WTC11 (cell line): ENCODE results near the gene LIMA1. TPM values are rescaled to one million over a fixed set of nuclear protein-coding genes. Genes with fewer than 3 reads are reported as not detected.

ENCODE experiments used
- ATAC-seq: fragments of 200-7000 bp; cut with Tn5 transposase; 2 replicates; pipeline ENCODE4 v1.10.0; 2021; ENCODE audit warnings: mild to moderate bottlenecking, moderate library complexity
- CTCF ChIA-PET: fragments of 300-600 bp; sonication (Branson Sonifier 250); formaldehyde crosslinking; loops from one replicate; lab custom pipeline; 2021; ENCODE audit warnings: antibody characterized with exemption; lab: Charles Lee
- POLR2A ChIA-PET: fragments of 350-600 bp; sonication (Branson Sonifier 250); formaldehyde crosslinking; loops from one replicate; lab custom pipeline; 2021; ENCODE audit warnings: antibody characterized with exemption; lab: Charles Lee
- DNase-seq: peaks from one replicate; pipeline ENCODE4 v3.0.0; 2021; ENCODE audit warnings: low spot score
- H3K27ac Mint-ChIP-seq: 2 replicates; pipeline ENCODE4 v1.8.0; 2021; ENCODE audit warnings: mixed read lengths
- H3K27me3 Mint-ChIP-seq: 2 replicates; pipeline ENCODE4 v1.8.0; 2021; ENCODE audit warnings: low read depth, mild to moderate bottlenecking, moderate library complexity, mixed read lengths
- H3K36me3 Mint-ChIP-seq: 2 replicates; pipeline ENCODE4 v1.8.0; 2021; ENCODE audit warnings: mixed read lengths
- H3K4me1 Mint-ChIP-seq: 2 replicates; pipeline ENCODE4 v1.8.0; 2022; ENCODE audit warnings: mixed read lengths
- H3K4me3 Mint-ChIP-seq: 2 replicates; pipeline ENCODE4 v1.8.0; 2021; ENCODE audit warnings: mild to moderate bottlenecking, moderate library complexity, mixed read lengths
- H3K9me3 Mint-ChIP-seq: 2 replicates; pipeline ENCODE4 v1.8.0; 2021; ENCODE audit warnings: mixed read lengths
- ATF1 ChIP-seq: sonication (generic); formaldehyde crosslinking; IDR thresholded peaks from 2 replicates; pipeline ENCODE4 v1.8.1; 2023; ENCODE audit warnings: mild to moderate bottlenecking, moderate library complexity, missing genetic modification reagents
- CBFB ChIP-seq: sonication (generic); formaldehyde crosslinking; IDR thresholded peaks from 2 replicates; pipeline ENCODE4 v1.8.1; 2022; ENCODE audit warnings: mild to moderate bottlenecking, low read depth, missing genetic modification reagents
- FOXP1 ChIP-seq: sonication (generic); formaldehyde crosslinking; IDR thresholded peaks from 2 replicates; pipeline ENCODE4 v1.8.0; 2022; ENCODE audit warnings: missing genetic modification reagents, mild to moderate bottlenecking, moderate library complexity, borderline replicate concordance
- GRHL2 ChIP-seq: fragments of 250-450 bp; sonication (Bioruptor Pico); IDR thresholded peaks from 2 replicates; pipeline ENCODE4 v1.8.0; 2022; ENCODE audit warnings: mild to moderate bottlenecking, moderate library complexity; ENCODE audit not compliant: insufficient replicate concordance, severe bottlenecking
- GTF2I ChIP-seq: fragments of 250-450 bp; sonication (Bioruptor Pico); conservative IDR thresholded peaks from 2 replicates; pipeline ENCODE4 v1.4.0; 2021; ENCODE audit warnings: mild to moderate bottlenecking
- JUN ChIP-seq: sonication (generic); formaldehyde crosslinking; IDR thresholded peaks from 2 replicates; pipeline ENCODE4 v1.8.0; 2023; ENCODE audit warnings: mild to moderate bottlenecking, missing genetic modification reagents
- KAT7 ChIP-seq: sonication (generic); formaldehyde crosslinking; IDR thresholded peaks from 2 replicates; pipeline ENCODE4 v1.8.1; 2023; ENCODE audit warnings: missing genetic modification reagents, mild to moderate bottlenecking, borderline replicate concordance
- NFE2L1 ChIP-seq: sonication (generic); formaldehyde crosslinking; IDR thresholded peaks from 2 replicates; pipeline ENCODE4 v1.8.1; 2023; ENCODE audit warnings: missing genetic modification reagents
- NR1H2 ChIP-seq: sonication (generic); formaldehyde crosslinking; IDR thresholded peaks from 2 replicates; pipeline ENCODE4 v1.9.0; 2021; ENCODE audit warnings: mild to moderate bottlenecking, moderate library complexity, missing genetic modification reagents
- NR2C2 ChIP-seq: sonication (generic); formaldehyde crosslinking; IDR thresholded peaks from 2 replicates; pipeline ENCODE4 v1.8.0; 2022; ENCODE audit warnings: mild to moderate bottlenecking, missing genetic modification reagents
- SMAD3 ChIP-seq: sonication (generic); formaldehyde crosslinking; IDR thresholded peaks from 2 replicates; pipeline ENCODE4 v1.8.0; 2022; ENCODE audit warnings: missing genetic modification reagents, mild to moderate bottlenecking, borderline replicate concordance
- TP53 ChIP-seq: sonication (generic); formaldehyde crosslinking; IDR thresholded peaks from 2 replicates; pipeline ENCODE4 v1.8.1; 2023; ENCODE audit warnings: mild to moderate bottlenecking, missing genetic modification reagents
- ZNF263 ChIP-seq: sonication (generic); formaldehyde crosslinking; IDR thresholded peaks from 2 replicates; pipeline ENCODE4 v1.8.1; 2022; ENCODE audit warnings: low read depth, mild to moderate bottlenecking, moderate library complexity, missing genetic modification reagents
- ZNF317 ChIP-seq: sonication (generic); formaldehyde crosslinking; IDR thresholded peaks from 2 replicates; pipeline ENCODE4 v1.8.1; 2023; ENCODE audit warnings: low read depth, mild to moderate bottlenecking, moderate library complexity, missing genetic modification reagents, borderline replicate concordance
- ZNF396 ChIP-seq: fragments of 250-450 bp; sonication (Bioruptor Pico); IDR thresholded peaks from 2 replicates; pipeline ENCODE4 v1.8.0; 2021; ENCODE audit warnings: mild to moderate bottlenecking, moderate library complexity, borderline replicate concordance
- ZNF423 ChIP-seq: fragments of 250-450 bp; sonication (Bioruptor Pico); IDR thresholded peaks from 2 replicates; pipeline ENCODE4 v2.1.2; 2022; ENCODE audit warnings: mild to moderate bottlenecking, moderate library complexity
- total RNA-seq: library from RNA; stranded (reverse); gene quantifications from 3 replicates; pipeline ENCODE4 v1.2.3, GENCODE V29; 2021
- TF ChIP-seq, protein P1 (sequence below): sonication (generic); formaldehyde crosslinking; IDR thresholded peaks from 2 replicates; pipeline ENCODE4 v1.8.1; 2023; ENCODE audit warnings: mild to moderate bottlenecking, moderate library complexity, missing genetic modification reagents
- TF ChIP-seq, protein P2 (sequence below): sonication (generic); formaldehyde crosslinking; IDR thresholded peaks from 2 replicates; pipeline ENCODE4 v1.8.1; 2023; ENCODE audit warnings: mild to moderate bottlenecking, missing genetic modification reagents, borderline replicate concordance
- TF ChIP-seq, protein P3 (sequence below): sonication (generic); formaldehyde crosslinking; IDR thresholded peaks from 2 replicates; pipeline ENCODE4 v1.8.0; 2022; ENCODE audit warnings: missing genetic modification reagents
- TF ChIP-seq, protein P4 (sequence below): sonication (generic); formaldehyde crosslinking; IDR thresholded peaks from 2 replicates; pipeline ENCODE4 v1.8.0; 2022; ENCODE audit warnings: mild to moderate bottlenecking, missing genetic modification reagents

The LIMA1 gene
- total RNA-seq, 1 experiment from 2014 or later, result 41.2 TPM

DNA sequence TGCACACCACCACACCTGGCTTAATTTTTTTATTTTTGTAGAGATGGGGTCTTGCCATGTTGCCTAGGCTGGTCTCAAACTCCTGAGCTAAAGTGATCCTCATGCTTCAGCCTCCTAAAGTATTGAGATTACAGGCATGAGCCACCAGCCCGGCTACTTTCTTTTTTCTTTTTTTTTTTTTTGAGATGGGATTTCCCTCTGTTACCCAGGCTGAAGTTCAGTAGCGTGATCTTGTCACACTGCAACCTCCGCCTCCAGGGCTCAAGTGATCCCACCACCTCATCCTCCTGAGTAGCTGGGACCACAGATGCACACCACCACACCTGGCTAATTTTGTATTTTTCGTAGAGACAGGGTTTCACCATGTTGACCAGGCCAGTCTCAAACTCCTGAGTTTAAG, 51.1 kb downstream of the LIMA1 start:
- CTCF ChIA-PET, result no interaction called here
- H3K36me3 Mint-ChIP-seq, result no peaks in the 10 kb centered on the region
- H3K9me3 Mint-ChIP-seq, result no peaks in the 10 kb centered on the region
- H3K27ac Mint-ChIP-seq, result no peak overlapping the region
- ATAC-seq (no peak), DNase-seq (no peak)
- no peaks in the 10 kb centered on the region for H3K27me3 Mint-ChIP-seq
- H3K4me3 Mint-ChIP-seq, result no peak overlapping the region
- POLR2A ChIA-PET, result interaction anchor here (1.0 kb wide), 1 partner anchor 10 kb away, joined by 3 read pairs; no protein-coding TSS in a partner anchor
- H3K4me1 Mint-ChIP-seq, result no peaks in the 10 kb centered on the region; the same call in 1 of the 2 replicates
- no peak for TF ChIP-seq ZNF396 (CRISPR knock-in tag)
- no peak for TF ChIP-seq ZNF317 (CRISPR knock-in tag)
- TF ChIP-seq NFE2L1 (CRISPR knock-in tag), result no peak
- no peak for TF ChIP-seq ZNF423 (CRISPR knock-in tag)
- TF ChIP-seq ATF1 (CRISPR knock-in tag), result no peak
- TF ChIP-seq KAT7 (CRISPR knock-in tag), result no peak
- no peak for TF ChIP-seq FOXP1 (CRISPR knock-in tag)
- TF ChIP-seq, protein P1, sequence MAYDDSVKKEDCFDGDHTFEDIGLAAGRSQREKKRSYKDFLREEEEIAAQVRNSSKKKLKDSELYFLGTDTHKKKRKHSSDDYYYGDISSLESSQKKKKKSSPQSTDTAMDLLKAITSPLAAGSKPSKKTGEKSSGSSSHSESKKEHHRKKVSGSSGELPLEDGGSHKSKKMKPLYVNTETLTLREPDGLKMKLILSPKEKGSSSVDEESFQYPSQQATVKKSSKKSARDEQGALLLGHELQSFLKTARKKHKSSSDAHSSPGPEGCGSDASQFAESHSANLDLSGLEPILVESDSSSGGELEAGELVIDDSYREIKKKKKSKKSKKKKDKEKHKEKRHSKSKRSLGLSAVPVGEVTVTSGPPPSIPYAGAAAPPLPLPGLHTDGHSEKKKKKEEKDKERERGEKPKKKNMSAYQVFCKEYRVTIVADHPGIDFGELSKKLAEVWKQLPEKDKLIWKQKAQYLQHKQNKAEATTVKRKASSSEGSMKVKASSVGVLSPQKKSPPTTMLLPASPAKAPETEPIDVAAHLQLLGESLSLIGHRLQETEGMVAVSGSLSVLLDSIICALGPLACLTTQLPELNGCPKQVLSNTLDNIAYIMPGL (CRISPR knock-in tag), result no peak
- TF ChIP-seq SMAD3 (CRISPR knock-in tag), result no peak
- TF ChIP-seq CBFB (CRISPR knock-in tag), result no peak
- TF ChIP-seq, protein P2, sequence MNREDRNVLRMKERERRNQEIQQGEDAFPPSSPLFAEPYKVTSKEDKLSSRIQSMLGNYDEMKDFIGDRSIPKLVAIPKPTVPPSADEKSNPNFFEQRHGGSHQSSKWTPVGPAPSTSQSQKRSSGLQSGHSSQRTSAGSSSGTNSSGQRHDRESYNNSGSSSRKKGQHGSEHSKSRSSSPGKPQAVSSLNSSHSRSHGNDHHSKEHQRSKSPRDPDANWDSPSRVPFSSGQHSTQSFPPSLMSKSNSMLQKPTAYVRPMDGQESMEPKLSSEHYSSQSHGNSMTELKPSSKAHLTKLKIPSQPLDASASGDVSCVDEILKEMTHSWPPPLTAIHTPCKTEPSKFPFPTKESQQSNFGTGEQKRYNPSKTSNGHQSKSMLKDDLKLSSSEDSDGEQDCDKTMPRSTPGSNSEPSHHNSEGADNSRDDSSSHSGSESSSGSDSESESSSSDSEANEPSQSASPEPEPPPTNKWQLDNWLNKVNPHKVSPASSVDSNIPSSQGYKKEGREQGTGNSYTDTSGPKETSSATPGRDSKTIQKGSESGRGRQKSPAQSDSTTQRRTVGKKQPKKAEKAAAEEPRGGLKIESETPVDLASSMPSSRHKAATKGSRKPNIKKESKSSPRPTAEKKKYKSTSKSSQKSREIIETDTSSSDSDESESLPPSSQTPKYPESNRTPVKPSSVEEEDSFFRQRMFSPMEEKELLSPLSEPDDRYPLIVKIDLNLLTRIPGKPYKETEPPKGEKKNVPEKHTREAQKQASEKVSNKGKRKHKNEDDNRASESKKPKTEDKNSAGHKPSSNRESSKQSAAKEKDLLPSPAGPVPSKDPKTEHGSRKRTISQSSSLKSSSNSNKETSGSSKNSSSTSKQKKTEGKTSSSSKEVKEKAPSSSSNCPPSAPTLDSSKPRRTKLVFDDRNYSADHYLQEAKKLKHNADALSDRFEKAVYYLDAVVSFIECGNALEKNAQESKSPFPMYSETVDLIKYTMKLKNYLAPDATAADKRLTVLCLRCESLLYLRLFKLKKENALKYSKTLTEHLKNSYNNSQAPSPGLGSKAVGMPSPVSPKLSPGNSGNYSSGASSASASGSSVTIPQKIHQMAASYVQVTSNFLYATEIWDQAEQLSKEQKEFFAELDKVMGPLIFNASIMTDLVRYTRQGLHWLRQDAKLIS (CRISPR knock-in tag), result no peak
- no peak for TF ChIP-seq NR2C2

DNA sequence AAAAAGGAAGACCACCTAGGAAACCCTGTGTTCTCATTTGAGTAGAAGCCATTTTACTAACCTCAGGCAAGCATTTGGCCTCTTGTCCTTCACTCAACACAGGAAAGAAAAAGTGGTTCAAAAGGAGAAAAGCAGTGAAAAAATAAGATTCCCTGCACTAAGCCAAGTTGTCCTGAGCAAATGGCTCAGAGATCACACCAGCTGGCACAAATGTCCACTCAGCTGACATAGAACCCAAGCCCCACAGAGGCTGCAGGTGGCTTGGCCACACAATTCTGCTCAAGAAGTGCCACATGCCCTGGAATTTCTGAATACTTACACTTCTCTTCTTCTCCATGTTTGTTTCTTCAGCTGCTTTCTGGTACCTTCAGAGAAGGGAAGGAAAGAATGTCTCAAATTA, 52.0 kb downstream of the LIMA1 start:
- DNase-seq, result no peak
- ChIA-PET POLR2A (interaction anchor here (0.6 kb wide), 1 partner anchor 18 kb away, joined by 4 read pairs; no protein-coding TSS in a partner anchor), CTCF (interaction anchor here (0.7 kb wide), 1 partner anchor 119 kb away, joined by 3 read pairs; the partner anchor contains the start of gene COX14)
- no peak for ATAC-seq
- Mint-ChIP-seq H3K36me3 (no peaks in the 10 kb centered on the region), H3K27me3 (no peaks in the 10 kb centered on the region), H3K9me3 (no peaks in the 10 kb centered on the region), H3K4me3 (no peak overlapping the region), H3K27ac (no peak overlapping the region), H3K4me1 (no peaks in the 10 kb centered on the region; the same call in 1 of the 2 replicates)
- TF ChIP-seq JUN (CRISPR knock-in tag), result no peak
- no peak for TF ChIP-seq ZNF263 (CRISPR knock-in tag)
- TF ChIP-seq, protein P3, sequence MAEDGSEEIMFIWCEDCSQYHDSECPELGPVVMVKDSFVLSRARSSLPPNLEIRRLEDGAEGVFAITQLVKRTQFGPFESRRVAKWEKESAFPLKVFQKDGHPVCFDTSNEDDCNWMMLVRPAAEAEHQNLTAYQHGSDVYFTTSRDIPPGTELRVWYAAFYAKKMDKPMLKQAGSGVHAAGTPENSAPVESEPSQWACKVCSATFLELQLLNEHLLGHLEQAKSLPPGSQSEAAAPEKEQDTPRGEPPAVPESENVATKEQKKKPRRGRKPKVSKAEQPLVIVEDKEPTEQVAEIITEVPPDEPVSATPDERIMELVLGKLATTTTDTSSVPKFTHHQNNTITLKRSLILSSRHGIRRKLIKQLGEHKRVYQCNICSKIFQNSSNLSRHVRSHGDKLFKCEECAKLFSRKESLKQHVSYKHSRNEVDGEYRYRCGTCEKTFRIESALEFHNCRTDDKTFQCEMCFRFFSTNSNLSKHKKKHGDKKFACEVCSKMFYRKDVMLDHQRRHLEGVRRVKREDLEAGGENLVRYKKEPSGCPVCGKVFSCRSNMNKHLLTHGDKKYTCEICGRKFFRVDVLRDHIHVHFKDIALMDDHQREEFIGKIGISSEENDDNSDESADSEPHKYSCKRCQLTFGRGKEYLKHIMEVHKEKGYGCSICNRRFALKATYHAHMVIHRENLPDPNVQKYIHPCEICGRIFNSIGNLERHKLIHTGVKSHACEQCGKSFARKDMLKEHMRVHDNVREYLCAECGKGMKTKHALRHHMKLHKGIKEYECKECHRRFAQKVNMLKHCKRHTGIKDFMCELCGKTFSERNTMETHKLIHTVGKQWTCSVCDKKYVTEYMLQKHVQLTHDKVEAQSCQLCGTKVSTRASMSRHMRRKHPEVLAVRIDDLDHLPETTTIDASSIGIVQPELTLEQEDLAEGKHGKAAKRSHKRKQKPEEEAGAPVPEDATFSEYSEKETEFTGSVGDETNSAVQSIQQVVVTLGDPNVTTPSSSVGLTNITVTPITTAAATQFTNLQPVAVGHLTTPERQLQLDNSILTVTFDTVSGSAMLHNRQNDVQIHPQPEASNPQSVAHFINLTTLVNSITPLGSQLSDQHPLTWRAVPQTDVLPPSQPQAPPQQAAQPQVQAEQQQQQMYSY (CRISPR knock-in tag), result no peak
- no peak for TF ChIP-seq GTF2I (CRISPR knock-in tag)
- TF ChIP-seq GRHL2, result no peak
- TF ChIP-seq, protein P4, sequence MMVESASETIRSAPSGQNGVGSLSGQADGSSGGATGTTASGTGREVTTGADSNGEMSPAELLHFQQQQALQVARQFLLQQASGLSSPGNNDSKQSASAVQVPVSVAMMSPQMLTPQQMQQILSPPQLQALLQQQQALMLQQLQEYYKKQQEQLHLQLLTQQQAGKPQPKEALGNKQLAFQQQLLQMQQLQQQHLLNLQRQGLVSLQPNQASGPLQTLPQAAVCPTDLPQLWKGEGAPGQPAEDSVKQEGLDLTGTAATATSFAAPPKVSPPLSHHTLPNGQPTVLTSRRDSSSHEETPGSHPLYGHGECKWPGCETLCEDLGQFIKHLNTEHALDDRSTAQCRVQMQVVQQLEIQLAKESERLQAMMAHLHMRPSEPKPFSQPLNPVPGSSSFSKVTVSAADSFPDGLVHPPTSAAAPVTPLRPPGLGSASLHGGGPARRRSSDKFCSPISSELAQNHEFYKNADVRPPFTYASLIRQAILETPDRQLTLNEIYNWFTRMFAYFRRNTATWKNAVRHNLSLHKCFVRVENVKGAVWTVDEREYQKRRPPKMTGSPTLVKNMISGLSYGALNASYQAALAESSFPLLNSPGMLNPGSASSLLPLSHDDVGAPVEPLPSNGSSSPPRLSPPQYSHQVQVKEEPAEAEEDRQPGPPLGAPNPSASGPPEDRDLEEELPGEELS (CRISPR knock-in tag), result no peak
- no peak for TF ChIP-seq TP53 (CRISPR knock-in tag)
- TF ChIP-seq, protein P2 (CRISPR knock-in tag), result no peak
- TF ChIP-seq ZNF317 (CRISPR knock-in tag), result no peak
- no peak for TF ChIP-seq NR1H2 (CRISPR knock-in tag)
